GM10847 (cell line): ENCODE results near the gene TFCP2L1.

ENCODE experiments used
- POLR2A ChIP-seq: IDR thresholded peaks from 2 replicates; pipeline ENCODE4 v1.6.1; 2011; ENCODE audit not compliant: insufficient read length; ENCODE audit errors: extremely low read depth

Gene TFCP2L1

DNA sequence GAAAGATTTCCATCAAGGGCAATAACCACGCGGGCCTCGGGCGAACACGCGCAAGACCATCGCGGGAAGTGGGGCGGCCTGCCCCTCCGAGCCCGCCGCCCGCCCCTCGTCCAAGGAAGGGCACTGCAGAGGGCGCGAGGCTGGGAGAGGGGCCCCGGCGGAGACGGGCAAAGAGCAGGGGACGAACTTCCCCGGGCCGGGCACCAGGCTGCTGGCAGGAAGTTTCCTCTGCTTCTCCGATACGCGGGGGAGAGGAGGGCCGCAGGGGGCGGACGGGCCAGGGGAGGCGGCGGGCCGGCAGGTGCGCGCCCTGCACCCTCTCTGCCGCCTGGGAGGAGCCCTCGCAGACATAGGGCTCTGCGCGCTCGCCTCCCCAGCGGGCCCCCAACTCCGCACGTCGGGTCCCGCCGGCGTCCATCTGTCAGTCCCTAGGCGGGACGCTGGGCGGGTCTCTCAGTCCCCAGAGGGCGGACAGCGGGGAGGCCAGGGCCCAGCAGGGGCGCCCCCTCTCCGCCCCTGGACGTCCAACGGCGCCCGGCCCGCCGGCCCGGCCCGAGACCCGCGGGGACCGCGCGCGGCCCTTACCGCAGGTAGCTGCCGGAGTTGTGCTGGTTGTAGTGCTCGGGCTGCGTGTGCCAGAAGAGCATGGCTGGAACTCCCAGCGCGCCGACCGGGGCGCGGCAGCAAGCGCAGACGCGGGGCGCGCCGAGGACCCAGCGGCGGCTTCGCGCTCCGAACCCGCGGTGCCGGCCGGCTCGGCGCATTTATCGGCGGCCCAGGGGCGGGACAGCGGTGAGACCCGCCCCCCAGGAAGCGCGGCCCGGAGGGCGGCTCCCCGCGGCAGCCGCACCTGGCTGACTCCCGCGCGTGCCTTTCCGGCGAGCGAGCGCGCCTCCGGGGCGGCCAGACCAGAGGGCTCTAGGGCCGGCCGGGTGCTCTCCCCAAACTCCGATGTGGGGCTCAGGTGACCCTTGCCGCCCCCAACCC lies at the start of gene TFCP2L1:
Gene TFCP2L1 (minus strand): TSS at position 740 of the 987 bp plus-strand sequence. CDS start 93 bp downstream, at position 647.
- no peak for TF ChIP-seq POLR2A

DNA sequence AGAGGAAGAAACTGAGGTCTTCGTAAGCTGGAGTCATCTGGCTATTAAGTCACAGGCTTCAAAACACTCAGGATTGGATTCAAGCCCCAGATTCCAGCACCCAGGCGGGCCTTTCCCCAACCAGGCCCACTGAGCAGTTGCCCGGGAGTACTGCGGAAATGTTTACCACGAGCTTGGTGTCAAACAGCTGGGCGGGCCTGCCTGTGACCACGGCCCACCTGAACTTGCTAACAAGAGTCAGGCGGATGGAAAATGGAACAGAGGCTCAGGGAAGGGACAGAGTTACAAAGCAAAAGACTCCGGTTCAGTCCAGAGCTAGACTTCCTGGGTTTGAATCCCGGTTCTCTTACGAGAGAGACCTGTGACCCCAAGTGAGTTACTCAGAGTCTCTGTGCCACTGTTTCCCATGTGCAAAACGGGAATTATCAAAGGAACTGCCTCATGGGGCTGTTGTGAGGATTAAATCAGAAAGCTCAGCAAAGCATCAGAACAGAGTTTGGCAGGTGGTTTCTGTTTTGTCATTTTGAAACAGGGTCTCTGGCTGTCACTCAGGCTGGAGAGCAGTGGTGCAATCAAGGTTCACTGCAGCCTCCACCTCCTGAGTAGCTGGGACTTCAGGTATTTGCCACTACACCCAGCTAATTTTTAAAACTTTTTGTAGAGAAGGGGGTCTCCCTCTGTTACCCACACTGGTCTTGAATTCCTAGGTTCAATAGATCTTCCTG lies 49.0 kb upstream of the TFCP2L1 start:
- no peak for TF ChIP-seq POLR2A

- TF ChIP-seq POLR2A: no peak
Observed at GRCh38 chr2:121333231-121333630, 48.2 kb upstream of the TFCP2L1 start.

GRCh38 chr2:121330921-121331320 lies 45.9 kb upstream of the TFCP2L1 start:
- no peak for TF ChIP-seq POLR2A

GRCh38 chr2:121329786-121330185 lies 44.8 kb upstream of the TFCP2L1 start:
- no peak for TF ChIP-seq POLR2A

DNA sequence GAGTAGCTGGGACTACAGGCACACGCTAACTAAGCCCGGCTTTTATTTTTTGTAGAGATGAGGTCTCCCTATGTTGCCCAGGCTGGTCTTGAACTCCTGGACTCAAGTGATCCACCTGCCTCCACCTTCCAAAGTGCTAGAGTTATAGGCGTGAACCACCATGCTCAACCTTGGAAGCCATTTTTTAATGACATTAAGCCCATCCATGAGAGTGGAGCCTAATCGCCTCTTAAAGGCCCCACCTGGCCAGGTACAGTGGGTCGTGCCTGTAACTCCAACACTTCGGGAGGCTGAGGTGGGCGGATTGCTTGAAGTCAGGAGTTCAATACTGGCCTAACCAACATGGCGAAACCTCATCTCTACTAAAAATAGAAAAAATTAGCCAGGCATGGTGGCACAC lies 41.6 kb upstream of the TFCP2L1 start:
- no peak for TF ChIP-seq POLR2A

GRCh38 chr2:121324601-121325000 lies 39.6 kb upstream of the TFCP2L1 start:
- TF ChIP-seq POLR2A: no peak

GRCh38 chr2:121321476-121321875 lies 36.5 kb upstream of the TFCP2L1 start:
- no peak for TF ChIP-seq POLR2A

- TF ChIP-seq POLR2A: no peak
Observed at GRCh38 chr2:121319941-121320340, 34.9 kb upstream of the TFCP2L1 start.

DNA sequence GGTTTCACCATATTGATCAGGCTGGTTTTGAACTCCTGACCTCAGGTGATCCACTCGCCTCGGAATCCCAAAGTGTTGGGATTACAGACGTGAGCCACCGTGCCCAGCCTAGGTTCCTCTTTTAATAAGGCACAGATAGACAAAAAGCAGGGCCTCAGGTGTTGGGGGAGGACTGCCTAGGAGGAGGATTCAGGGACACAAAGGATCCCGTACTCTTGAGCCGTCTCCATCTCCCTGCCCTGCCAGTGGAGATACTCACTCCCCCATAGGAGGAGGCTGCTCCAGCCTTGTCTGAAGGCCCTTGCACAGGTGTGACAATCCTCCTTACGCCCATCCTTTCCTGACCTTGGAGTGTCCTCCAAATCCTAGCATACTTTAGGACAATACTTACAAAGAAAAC lies 32.0 kb upstream of the TFCP2L1 start:
- TF ChIP-seq POLR2A: no peak

DNA sequence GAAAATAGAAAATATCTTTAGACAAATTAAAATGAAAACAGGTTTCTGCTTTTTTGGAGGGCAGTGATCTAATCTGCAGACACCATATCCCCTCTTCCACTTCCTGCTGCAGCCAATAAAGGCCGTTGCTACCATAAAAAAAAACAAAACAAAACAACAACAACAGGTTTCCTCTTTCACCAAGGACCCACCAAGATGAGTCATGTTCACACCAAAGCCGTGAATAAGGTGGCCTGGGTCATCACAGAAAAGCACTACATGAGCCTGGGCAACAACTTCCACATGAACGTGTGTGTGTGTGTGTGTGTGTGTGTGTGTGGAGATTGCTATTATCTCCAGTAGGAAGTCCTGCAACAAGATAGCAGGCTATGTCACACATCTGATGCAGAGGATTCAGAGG lies 24.8 kb upstream of the TFCP2L1 start:
- TF ChIP-seq POLR2A: no peak

DNA sequence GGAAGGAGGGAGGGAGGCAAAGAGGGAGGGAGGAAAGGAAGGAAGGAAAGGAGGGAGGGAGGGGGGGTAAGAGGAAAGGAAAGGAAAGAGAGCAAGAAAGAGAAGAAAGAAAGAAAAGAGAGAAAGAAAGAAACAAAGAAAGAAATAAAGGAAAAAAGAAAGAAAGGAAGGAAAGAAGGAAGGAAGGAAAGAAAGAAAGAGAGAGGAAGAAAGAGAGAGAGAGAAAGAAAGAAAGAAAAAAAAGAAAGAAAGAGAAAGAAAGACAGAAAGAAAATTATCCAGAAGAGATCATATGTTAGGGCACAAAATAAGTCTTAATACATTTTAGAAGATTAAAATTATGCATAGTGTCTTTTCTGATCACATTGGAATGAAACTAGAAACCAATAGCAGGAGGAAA lies 24.3 kb upstream of the TFCP2L1 start:
- TF ChIP-seq POLR2A: no peak

GRCh38 chr2:121307048-121307447 lies 22.0 kb upstream of the TFCP2L1 start:
- TF ChIP-seq POLR2A: no peak

DNA sequence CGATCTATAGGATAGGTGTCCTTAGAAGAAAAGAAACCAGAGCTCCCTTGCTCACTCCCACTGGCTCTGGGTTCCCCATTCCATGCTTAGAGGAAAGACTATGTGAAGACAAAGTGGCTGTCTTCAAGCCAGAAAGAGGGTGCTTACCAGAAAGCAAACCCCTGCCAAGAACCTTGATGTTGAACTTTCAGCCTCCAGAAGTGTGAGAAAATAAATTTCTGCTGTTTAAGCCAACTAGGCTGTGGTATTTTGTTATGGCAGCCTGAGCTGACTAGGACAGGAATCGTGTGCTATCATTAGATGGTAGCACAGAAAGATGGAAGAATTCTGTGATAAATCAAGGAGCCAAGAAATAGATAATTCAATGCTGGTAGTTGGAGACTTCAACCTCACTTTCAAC lies 19.9 kb upstream of the TFCP2L1 start:
- TF ChIP-seq POLR2A: no peak

DNA sequence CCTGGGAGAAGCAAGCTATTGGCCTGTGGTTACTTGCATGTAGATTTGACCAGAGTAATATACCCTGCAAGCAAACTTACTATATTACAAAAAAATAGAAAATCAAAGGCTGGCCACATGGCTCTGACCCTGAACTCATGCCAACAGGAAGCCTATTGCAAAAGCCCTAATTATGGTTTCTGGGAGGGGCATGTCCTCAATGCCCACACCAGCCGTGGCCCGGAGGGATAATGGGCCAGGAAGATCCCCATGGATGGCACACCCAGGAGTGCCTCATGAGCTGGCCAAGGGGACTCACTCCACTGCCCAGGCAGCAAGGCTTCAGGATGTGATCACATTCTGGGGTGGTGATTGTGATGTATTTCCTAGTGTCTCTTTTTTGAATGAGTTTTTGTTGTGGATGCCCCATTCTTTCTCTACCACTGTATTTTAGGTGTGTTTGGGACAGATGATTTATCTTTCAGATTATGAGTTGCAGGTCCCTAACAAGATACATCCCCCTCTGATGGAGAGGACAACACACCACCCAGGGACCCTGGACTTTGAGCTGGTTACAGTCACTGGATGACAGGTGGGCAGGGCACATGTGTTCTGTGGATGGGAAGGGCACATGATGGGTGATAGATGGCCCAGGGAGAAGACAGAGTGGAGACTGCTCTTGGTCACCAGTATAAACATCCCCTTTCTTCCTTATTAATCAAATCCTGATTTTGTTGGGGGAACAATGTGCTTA lies 18.7 kb upstream of the TFCP2L1 start:
- TF ChIP-seq POLR2A: no peak
